ENCODE results near the gene POU6F1.

The POU6F1 gene

GRCh38 chr12:51171884-51172514 lies 45.9 kb downstream of the POU6F1 start:
- no peak for TF ChIP-seq CTCF (IDR thresholded peaks at IDR 0.05; ENCODE audit: low read length, missing control alignments)
- H3K4me3 ChIP-seq (replicated peaks; ENCODE audit: low read depth, low read length) = peak overlapping the region; percentile 89
- DNase-seq (ENCODE audit: low read depth) = peak; percentile 25

GRCh38 chr12:51163795-51164194 lies 54.1 kb downstream of the POU6F1 start:
- H3K4me3 ChIP-seq (replicated peaks; ENCODE audit: low read depth, low read length) = no peak overlapping the region
- TF ChIP-seq CTCF (IDR thresholded peaks at IDR 0.05; ENCODE audit: low read length, missing control alignments) = no peak
- DNase-seq (ENCODE audit: low read depth) = no peak

- no peak for DNase-seq (ENCODE audit: low read depth)
- no peak overlapping the region for H3K4me3 ChIP-seq (replicated peaks; ENCODE audit: low read depth, low read length)
- no peak for TF ChIP-seq CTCF (IDR thresholded peaks at IDR 0.05; ENCODE audit: low read length, missing control alignments)
These were observed 55.6 kb downstream of the POU6F1 start for GRCh38 chr12:51162217-51162616.

GRCh38 chr12:51160814-51161459 lies 56.9 kb downstream of the POU6F1 start:
- no peak overlapping the region for H3K4me3 ChIP-seq (replicated peaks; ENCODE audit: low read depth, low read length)
- no peak for TF ChIP-seq CTCF (IDR thresholded peaks at IDR 0.05; ENCODE audit: low read length, missing control alignments)
- peak; percentile 62 for DNase-seq (ENCODE audit: low read depth)

GRCh38 chr12:51156245-51156765 lies 61.6 kb downstream of the POU6F1 start:
- H3K4me3 ChIP-seq (replicated peaks; ENCODE audit: low read depth, low read length) = no peak overlapping the region
- DNase-seq (ENCODE audit: low read depth) = no peak
- TF ChIP-seq CTCF (IDR thresholded peaks at IDR 0.05; ENCODE audit: low read length, missing control alignments) = no peak

GRCh38 chr12:51152953-51153352 lies 64.9 kb downstream of the POU6F1 start:
- no peak for DNase-seq (ENCODE audit: low read depth)
- H3K4me3 ChIP-seq (replicated peaks; ENCODE audit: low read depth, low read length) = no peak overlapping the region
- TF ChIP-seq CTCF (IDR thresholded peaks at IDR 0.05; ENCODE audit: low read length, missing control alignments) = no peak

Measured in fibroblast of pulmonary artery (primary cell).